OCI-LY3 (cell line): ENCODE results near the gene CRHBP.
"Not testable (repeated sequence)": the region's sequence is repeated elsewhere in the genome, so short reads cannot be mapped to it uniquely, and the experiment has no call there.

Source experiments
- H2AFZ ChIP-seq: fragments of 200-600, 300-600 bp; shearing (Covaris generic); 2 replicates; pipeline ENCODE4 v1.6.0; 2014; ENCODE audit warnings: antibody characterized with exemption, low read depth, low read length
- H3K27ac ChIP-seq: fragments of 200-600, 300-600 bp; sonication (generic); 2 replicates; pipeline ENCODE4 v1.5.1; 2014; ENCODE audit warnings: mild to moderate bottlenecking, low read length, moderate library complexity, mixed read lengths
- H3K27me3 ChIP-seq: fragments of 200-600, 300-600 bp; sonication (generic); 2 replicates; pipeline ENCODE4 v1.6.1; 2014; ENCODE audit warnings: low read depth, low read length, mixed read lengths
- H3K36me3 ChIP-seq: fragments of 200-600, 300-600 bp; sonication (generic); replicated peaks from 2 replicates; pipeline ENCODE3; 2014; ENCODE audit warnings: low read depth, low read length, mixed read lengths
- H3K4me1 ChIP-seq: fragments of 300-600, 200-600 bp; sonication (generic); 2 replicates; pipeline ENCODE4 v1.6.1; 2014; ENCODE audit warnings: low read length, mixed read lengths
- H3K4me2 ChIP-seq: fragments of 200-600, 300-600 bp; sonication (generic); 2 replicates; pipeline ENCODE4 v1.6.1; 2014; ENCODE audit warnings: low read length, mixed read lengths
- H3K4me3 ChIP-seq: fragments of 300-600, 200-600 bp; sonication (generic); 2 replicates; pipeline ENCODE4 v1.5.1; 2014; ENCODE audit warnings: antibody characterized with exemption, mild to moderate bottlenecking, low read length, moderate library complexity
- H3K79me2 ChIP-seq: fragments of 300-600, 200-600 bp; shearing (Covaris generic); 2 replicates; pipeline ENCODE4 v1.6.1; 2014; ENCODE audit warnings: mild to moderate bottlenecking, low read length, mixed read lengths
- H3K9ac ChIP-seq: fragments of 300-600, 200-600 bp; shearing (Covaris generic); 2 replicates; pipeline ENCODE4 v1.6.0; 2014; ENCODE audit warnings: mild to moderate bottlenecking, low read length, moderate library complexity
- H3K9me3 ChIP-seq: fragments of 200-600, 300-600 bp; shearing (Covaris generic); 2 replicates; pipeline ENCODE4 v1.6.1; 2014; ENCODE audit warnings: low read length, mixed read lengths; ENCODE audit not compliant: insufficient read depth
- H4K20me1 ChIP-seq: fragments of 200-600, 300-600 bp; sonication (generic); 2 replicates; pipeline ENCODE4 v1.6.1; 2016; ENCODE audit warnings: low read length, mixed read lengths; ENCODE audit not compliant: insufficient read depth
- CTCF ChIP-seq: fragments of 200-600, 300-600 bp; sonication (generic); IDR thresholded peaks from 2 replicates; pipeline ENCODE4 v1.5.1; 2014; ENCODE audit warnings: antibody characterized with exemption, low read length, low read depth
- EZH2phosphoT487 ChIP-seq: fragments of 200-600 bp; shearing (Covaris generic); IDR thresholded peaks from 2 replicates; pipeline ENCODE4 v1.6.1; 2018; ENCODE audit warnings: antibody characterized with exemption, mixed run types, low read depth

Gene CRHBP

GRCh38 chr5:76994337-76994736, 41.5 kb downstream of the CRHBP start:
- H3K79me2 ChIP-seq: no peaks in the 10 kb centered on the region
- no peaks in the 10 kb centered on the region for H3K9me3 ChIP-seq
- no peaks in the 10 kb centered on the region for H3K4me1 ChIP-seq
- H3K9ac ChIP-seq: no peak overlapping the region
- H3K27ac ChIP-seq: no peak overlapping the region
- TF ChIP-seq EZH2phosphoT487 (no peak), CTCF (no peak)
- H3K4me3 ChIP-seq: no peak overlapping the region
- no peak overlapping the region for H3K4me2 ChIP-seq
- no peak overlapping the region for H2AFZ ChIP-seq
- no peaks in the 10 kb centered on the region for H4K20me1 ChIP-seq
- H3K27me3 ChIP-seq: no peaks in the 10 kb centered on the region
- H3K36me3 ChIP-seq: no peaks in the 10 kb centered on the region

- not testable (repeated sequence) for H3K27me3 ChIP-seq, H3K36me3 ChIP-seq, H4K20me1 ChIP-seq, H3K27ac ChIP-seq, H3K79me2 ChIP-seq, H3K9me3 ChIP-seq, H3K4me2 ChIP-seq, H2AFZ ChIP-seq, H3K4me1 ChIP-seq, H3K9ac ChIP-seq, H3K4me3 ChIP-seq
Measured at GRCh38 chr5:76998251-76998650, 45.4 kb downstream of the CRHBP start.

GRCh38 chr5:76999451-76999850, 46.6 kb downstream of the CRHBP start:
- Histone ChIP-seq H3K9ac (no peak overlapping the region), H3K27ac (no peak overlapping the region), H4K20me1 (no peaks in the 10 kb centered on the region), H3K36me3 (no peaks in the 10 kb centered on the region), H3K9me3 (no peaks in the 10 kb centered on the region), H3K4me2 (no peak overlapping the region), H3K79me2 (no peaks in the 10 kb centered on the region), H2AFZ (no peak overlapping the region), H3K4me3 (no peak overlapping the region), H3K27me3 (no peaks in the 10 kb centered on the region), H3K4me1 (no peaks in the 10 kb centered on the region)
- no peak for TF ChIP-seq CTCF
- TF ChIP-seq EZH2phosphoT487: no peak

- no peak overlapping the region for H2AFZ ChIP-seq
- H3K79me2 ChIP-seq: no peaks in the 10 kb centered on the region
- no peak overlapping the region for H3K4me3 ChIP-seq
- no peaks in the 10 kb centered on the region for H3K9me3 ChIP-seq
- H3K4me2 ChIP-seq: no peak overlapping the region
- no peaks in the 10 kb centered on the region for H3K27me3 ChIP-seq
- H3K36me3 ChIP-seq: no peaks in the 10 kb centered on the region
- no peaks in the 10 kb centered on the region for H4K20me1 ChIP-seq
- no peak overlapping the region for H3K27ac ChIP-seq
- TF ChIP-seq EZH2phosphoT487: no peak
- TF ChIP-seq CTCF: no peak
- no peaks in the 10 kb centered on the region for H3K4me1 ChIP-seq
- H3K9ac ChIP-seq: no peak overlapping the region
Measured at GRCh38 chr5:77003246-77003645, 50.4 kb downstream of the CRHBP start.

GRCh38 chr5:77006124-77006523, 53.3 kb downstream of the CRHBP start:
- Histone ChIP-seq H3K9me3 (no peaks in the 10 kb centered on the region), H3K27ac (no peak overlapping the region), H2AFZ (no peak overlapping the region), H4K20me1 (no peaks in the 10 kb centered on the region), H3K4me1 (no peaks in the 10 kb centered on the region), H3K79me2 (no peaks in the 10 kb centered on the region), H3K9ac (no peak overlapping the region), H3K27me3 (no peaks in the 10 kb centered on the region), H3K4me3 (no peak overlapping the region), H3K36me3 (no peaks in the 10 kb centered on the region), H3K4me2 (no peak overlapping the region)
- TF ChIP-seq EZH2phosphoT487 (no peak), CTCF (no peak)
